HepG2 (cell line): ENCODE measurements around the gene PRDM12. TPM values are rescaled to one million over a fixed set of nuclear protein-coding genes. Genes with fewer than 3 reads are reported as not detected.

ENCODE experiments used
- BCL6 ChIP-seq: IDR thresholded peaks from 2 replicates; pipeline ENCODE4 v1.6.1; 2016; ENCODE audit warnings: missing genetic modification reagents, missing compliant biosample characterization
- CBX2 ChIP-seq, 2 experiments: fragments of 200-600 bp in 1 of 2; sonication (generic); formaldehyde crosslinking in 1 of 2; IDR thresholded peaks; 2 replicates each; pipeline versions ENCODE4 v1.7.0 to v1.8.1; 2018 to 2022; ENCODE audit warnings: low read depth in 2 of 2, low read length in 1 of 2, mild to moderate bottlenecking in 1 of 2, missing genetic modification reagents in 1 of 2
- CC2D1A ChIP-seq: sonication (generic); formaldehyde crosslinking; IDR thresholded peaks from 2 replicates; pipeline ENCODE4 v1.8.1; 2023; ENCODE audit warnings: mild to moderate bottlenecking, missing genetic modification reagents
- JUNB ChIP-seq: sonication (generic); formaldehyde crosslinking; IDR thresholded peaks from 2 replicates; pipeline ENCODE4 v1.8.0; 2022; ENCODE audit warnings: missing genetic modification reagents, mild to moderate bottlenecking, borderline replicate concordance
- MED1 ChIP-seq: sonication (generic); formaldehyde crosslinking; IDR thresholded peaks from 2 replicates; pipeline ENCODE4 v1.4.0; 2020; ENCODE audit warnings: missing genetic modification reagents
- MTA1 ChIP-seq: sonication (generic); formaldehyde crosslinking; IDR thresholded peaks from 2 replicates; pipeline ENCODE4 v1.4.0; 2020; ENCODE audit warnings: missing genetic modification reagents, mild to moderate bottlenecking, borderline replicate concordance
- NR3C1 ChIP-seq: sonication (generic); formaldehyde crosslinking; IDR thresholded peaks from 2 replicates; pipeline ENCODE4 v1.4.0; 2020; ENCODE audit warnings: missing genetic modification reagents
- TP53 ChIP-seq: sonication (generic); formaldehyde crosslinking; conservative IDR thresholded peaks from 2 replicates; pipeline ENCODE4 v1.4.0; 2020; ENCODE audit warnings: missing genetic modification reagents
- ZBTB7A ChIP-seq: sonication (generic); formaldehyde crosslinking; IDR thresholded peaks from 2 replicates; pipeline ENCODE4 v1.8.0; 2022; ENCODE audit warnings: mild to moderate bottlenecking, missing genetic modification reagents
- ZBTB8A ChIP-seq: sonication (generic); formaldehyde crosslinking; IDR thresholded peaks from 2 replicates; pipeline ENCODE4 v1.4.0; 2020; ENCODE audit warnings: mild to moderate bottlenecking, low read depth, missing genetic modification reagents, borderline replicate concordance
- ZNF17 ChIP-seq: sonication (generic); formaldehyde crosslinking; IDR thresholded peaks from 2 replicates; pipeline ENCODE4 v1.5.0; 2020; ENCODE audit warnings: mild to moderate bottlenecking, missing genetic modification reagents
- ZNF343 ChIP-seq: sonication (generic); formaldehyde crosslinking; IDR thresholded peaks from 2 replicates; pipeline ENCODE4 v1.4.0; 2020; ENCODE audit warnings: mild to moderate bottlenecking, missing genetic modification reagents
- ZNF883 ChIP-seq: sonication (generic); formaldehyde crosslinking; IDR thresholded peaks from 2 replicates; pipeline ENCODE4 v1.5.1; 2020; ENCODE audit warnings: mild to moderate bottlenecking, missing genetic modification reagents; ENCODE audit errors: not compliant biosample characterization
- polyA plus RNA-seq, 8 experiments: library from polyadenylated mRNA; depleted of rRNA in 3 of 8; stranded (reverse) in 7 of 8; unstranded in 1 of 8; fragments of >200 nt; fragmentation: Illumina TruSeq in 4 of 8; extraction: Trizol in 4 of 8; gene quantifications; 2 replicates each; pipeline versions ENCODE4 v1.2.1 to v1.2.3, GENCODE V29; 2011 to 2016; ENCODE audit warnings: low read depth in 4 of 8, missing spikeins in 1 of 8, mixed read lengths in 1 of 8; ENCODE audit not compliant: insufficient read depth in 1 of 8
- total RNA-seq, 5 experiments: library from RNA; depleted of rRNA; stranded (reverse); fragments of >200 nt; fragmentation: Illumina TruSeq; extraction: Trizol; gene quantifications; 2 replicates each; pipeline ENCODE4 v1.2.3, GENCODE V29; 2016; ENCODE audit warnings: low read depth in 1 of 5
- TF ChIP-seq, protein P1 (sequence below): sonication (generic); formaldehyde crosslinking; IDR thresholded peaks from 2 replicates; pipeline ENCODE4 v1.5.0; 2020; ENCODE audit warnings: missing genetic modification reagents
- TF ChIP-seq, protein P2 (sequence below): sonication (generic); formaldehyde crosslinking; IDR thresholded peaks from 2 replicates; pipeline ENCODE4 v1.8.1; 2023; ENCODE audit warnings: mild to moderate bottlenecking, missing genetic modification reagents
- TF ChIP-seq, protein P3 (sequence below): sonication (generic); formaldehyde crosslinking; conservative IDR thresholded peaks from 2 replicates; pipeline ENCODE4 v1.4.0; 2020; ENCODE audit warnings: mild to moderate bottlenecking, missing genetic modification reagents, moderate library complexity
- TF ChIP-seq, protein P4 (sequence below): sonication (generic); formaldehyde crosslinking; IDR thresholded peaks from 2 replicates; pipeline ENCODE4 v1.4.0; 2020; ENCODE audit warnings: missing genetic modification reagents; ENCODE audit errors: not compliant biosample characterization
- TF ChIP-seq, protein P5 (sequence below): IDR thresholded peaks from 2 replicates; pipeline ENCODE4 v1.6.1; 2016; ENCODE audit warnings: missing biosample characterization, missing genetic modification reagents, low read depth
- TF ChIP-seq, protein P6 (sequence below): sonication (generic); formaldehyde crosslinking; IDR thresholded peaks from 2 replicates; pipeline ENCODE4 v1.4.0; 2020; ENCODE audit warnings: mild to moderate bottlenecking, missing genetic modification reagents

Gene PRDM12
- total and polyA plus RNA-seq, 2 of the 13 experiments (the other 11 are each of a cell fraction or from before 2014, with no cell fraction given) = 0.04 to 0.07 TPM

DNA sequence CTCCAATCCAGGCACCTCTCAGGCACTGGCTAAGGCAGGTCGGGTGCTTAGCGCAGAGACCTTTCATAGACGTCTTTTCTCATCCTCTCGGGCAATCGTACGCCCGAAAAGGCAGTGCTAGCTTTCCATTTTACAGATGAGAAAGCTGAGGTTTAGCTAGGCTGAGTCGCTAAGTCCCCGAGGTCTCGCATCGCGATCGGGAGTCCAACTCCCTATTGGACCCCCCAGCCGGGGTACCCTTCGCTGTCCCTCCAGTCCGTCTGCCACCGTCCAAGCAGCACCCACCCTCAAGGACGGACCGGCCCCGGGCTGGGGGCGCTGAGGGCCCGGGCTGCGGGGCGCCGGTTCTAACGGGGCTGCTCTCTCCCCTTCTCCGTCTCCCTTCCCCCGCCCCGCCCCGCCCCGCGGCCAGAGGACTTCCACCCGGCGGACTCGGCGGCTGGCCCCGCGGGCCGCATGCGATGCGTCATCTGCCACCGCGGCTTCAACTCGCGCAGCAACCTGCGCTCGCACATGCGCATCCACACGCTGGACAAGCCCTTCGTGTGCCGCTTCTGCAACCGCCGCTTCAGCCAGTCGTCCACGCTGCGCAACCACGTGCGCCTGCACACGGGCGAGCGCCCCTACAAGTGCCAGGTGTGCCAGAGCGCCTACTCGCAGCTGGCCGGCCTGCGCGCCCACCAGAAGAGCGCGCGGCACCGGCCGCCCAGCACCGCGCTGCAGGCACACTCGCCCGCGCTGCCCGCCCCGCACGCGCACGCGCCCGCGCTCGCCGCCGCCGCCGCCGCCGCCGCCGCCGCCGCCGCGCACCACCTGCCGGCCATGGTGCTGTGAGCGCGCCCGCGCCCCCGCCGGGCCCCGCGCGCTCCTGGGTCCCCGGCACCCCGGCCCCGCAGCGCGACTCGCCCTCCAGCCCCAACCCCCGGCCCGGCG lies 16.7 kb downstream of the PRDM12 start (continued):
- TF ChIP-seq JUNB (CRISPR knock-in tag) = peak; percentile 33; the same call in 1 of the 2 replicates
- no peak for TF ChIP-seq ZBTB8A (CRISPR knock-in tag)
- no peak for TF ChIP-seq ZNF17 (CRISPR knock-in tag)
- no peak for TF ChIP-seq NR3C1 (CRISPR knock-in tag)
- peak; percentile 64; the same call in 1 of the 2 replicates for TF ChIP-seq ZNF343 (CRISPR knock-in tag)
- TF ChIP-seq, protein P1, sequence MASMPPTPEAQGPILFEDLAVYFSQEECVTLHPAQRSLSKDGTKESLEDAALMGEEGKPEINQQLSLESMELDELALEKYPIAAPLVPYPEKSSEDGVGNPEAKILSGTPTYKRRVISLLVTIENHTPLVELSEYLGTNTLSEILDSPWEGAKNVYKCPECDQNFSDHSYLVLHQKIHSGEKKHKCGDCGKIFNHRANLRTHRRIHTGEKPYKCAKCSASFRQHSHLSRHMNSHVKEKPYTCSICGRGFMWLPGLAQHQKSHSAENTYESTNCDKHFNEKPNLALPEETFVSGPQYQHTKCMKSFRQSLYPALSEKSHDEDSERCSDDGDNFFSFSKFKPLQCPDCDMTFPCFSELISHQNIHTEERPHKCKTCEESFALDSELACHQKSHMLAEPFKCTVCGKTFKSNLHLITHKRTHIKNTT (CRISPR knock-in tag) = no peak
- TF ChIP-seq ZNF883 = peak; percentile 85
- no peak for TF ChIP-seq ZBTB7A
- TF ChIP-seq, protein P2, sequence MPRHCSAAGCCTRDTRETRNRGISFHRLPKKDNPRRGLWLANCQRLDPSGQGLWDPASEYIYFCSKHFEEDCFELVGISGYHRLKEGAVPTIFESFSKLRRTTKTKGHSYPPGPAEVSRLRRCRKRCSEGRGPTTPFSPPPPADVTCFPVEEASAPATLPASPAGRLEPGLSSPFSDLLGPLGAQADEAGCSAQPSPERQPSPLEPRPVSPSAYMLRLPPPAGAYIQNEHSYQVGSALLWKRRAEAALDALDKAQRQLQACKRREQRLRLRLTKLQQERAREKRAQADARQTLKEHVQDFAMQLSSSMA (CRISPR knock-in tag) = 0 out of 2 replicates have a peak, but pooled peaks have one; percentile 33
- TF ChIP-seq MED1 (CRISPR knock-in tag) = peak; percentile 57; the same call in 1 of the 2 replicates
- no peak for TF ChIP-seq CBX2 (IDR thresholded peaks at IDR 0.05; ENCODE audit: low read depth, low read length)
- peak; percentile 78; the same call in 1 of the 2 replicates for TF ChIP-seq CBX2 (CRISPR knock-in tag; IDR thresholded peaks at IDR 0.05; ENCODE audit: low read depth)
- TF ChIP-seq, protein P3, sequence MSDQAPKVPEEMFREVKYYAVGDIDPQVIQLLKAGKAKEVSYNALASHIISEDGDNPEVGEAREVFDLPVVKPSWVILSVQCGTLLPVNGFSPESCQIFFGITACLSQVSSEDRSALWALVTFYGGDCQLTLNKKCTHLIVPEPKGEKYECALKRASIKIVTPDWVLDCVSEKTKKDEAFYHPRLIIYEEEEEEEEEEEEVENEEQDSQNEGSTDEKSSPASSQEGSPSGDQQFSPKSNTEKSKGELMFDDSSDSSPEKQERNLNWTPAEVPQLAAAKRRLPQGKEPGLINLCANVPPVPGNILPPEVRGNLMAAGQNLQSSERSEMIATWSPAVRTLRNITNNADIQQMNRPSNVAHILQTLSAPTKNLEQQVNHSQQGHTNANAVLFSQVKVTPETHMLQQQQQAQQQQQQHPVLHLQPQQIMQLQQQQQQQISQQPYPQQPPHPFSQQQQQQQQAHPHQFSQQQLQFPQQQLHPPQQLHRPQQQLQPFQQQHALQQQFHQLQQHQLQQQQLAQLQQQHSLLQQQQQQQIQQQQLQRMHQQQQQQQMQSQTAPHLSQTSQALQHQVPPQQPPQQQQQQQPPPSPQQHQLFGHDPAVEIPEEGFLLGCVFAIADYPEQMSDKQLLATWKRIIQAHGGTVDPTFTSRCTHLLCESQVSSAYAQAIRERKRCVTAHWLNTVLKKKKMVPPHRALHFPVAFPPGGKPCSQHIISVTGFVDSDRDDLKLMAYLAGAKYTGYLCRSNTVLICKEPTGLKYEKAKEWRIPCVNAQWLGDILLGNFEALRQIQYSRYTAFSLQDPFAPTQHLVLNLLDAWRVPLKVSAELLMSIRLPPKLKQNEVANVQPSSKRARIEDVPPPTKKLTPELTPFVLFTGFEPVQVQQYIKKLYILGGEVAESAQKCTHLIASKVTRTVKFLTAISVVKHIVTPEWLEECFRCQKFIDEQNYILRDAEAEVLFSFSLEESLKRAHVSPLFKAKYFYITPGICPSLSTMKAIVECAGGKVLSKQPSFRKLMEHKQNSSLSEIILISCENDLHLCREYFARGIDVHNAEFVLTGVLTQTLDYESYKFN = no peak
- TF ChIP-seq, protein P4, sequence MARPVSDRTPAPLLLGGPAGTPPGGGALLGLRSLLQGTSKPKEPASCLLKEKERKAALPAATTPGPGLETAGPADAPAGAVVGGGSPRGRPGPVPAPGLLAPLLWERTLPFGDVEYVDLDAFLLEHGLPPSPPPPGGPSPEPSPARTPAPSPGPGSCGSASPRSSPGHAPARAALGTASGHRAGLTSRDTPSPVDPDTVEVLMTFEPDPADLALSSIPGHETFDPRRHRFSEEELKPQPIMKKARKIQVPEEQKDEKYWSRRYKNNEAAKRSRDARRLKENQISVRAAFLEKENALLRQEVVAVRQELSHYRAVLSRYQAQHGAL (CRISPR knock-in tag) = no peak
- TF ChIP-seq, protein P5, sequence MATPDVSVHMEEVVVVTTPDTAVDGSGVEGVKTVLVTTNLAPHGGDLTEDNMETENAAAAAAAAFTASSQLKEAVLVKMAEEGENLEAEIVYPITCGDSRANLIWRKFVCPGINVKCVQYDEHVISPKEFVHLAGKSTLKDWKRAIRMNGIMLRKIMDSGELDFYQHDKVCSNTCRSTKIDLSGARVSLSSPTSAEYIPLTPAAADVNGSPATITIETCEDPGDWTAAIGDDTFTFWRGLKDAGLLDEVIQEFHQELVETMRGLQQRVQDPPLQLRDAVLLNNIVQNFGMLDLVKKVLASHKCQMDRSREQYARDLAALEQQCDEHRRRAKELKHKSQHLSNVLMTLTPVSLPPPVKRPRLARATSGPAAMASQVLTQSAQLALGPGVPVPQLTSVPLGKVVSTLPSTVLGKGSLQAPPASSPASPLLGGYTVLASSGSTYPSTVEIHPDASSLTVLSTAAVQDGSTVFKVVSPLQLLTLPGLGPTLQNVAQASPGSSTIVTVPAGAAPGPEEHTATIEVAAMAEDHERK (CRISPR knock-in tag) = no peak
- TF ChIP-seq MTA1 (CRISPR knock-in tag) = no peak
- TF ChIP-seq CC2D1A = no peak
- TF ChIP-seq BCL6 (CRISPR knock-in tag) = peak; percentile 48; the same call in 1 of the 2 replicates
- TF ChIP-seq TP53 (CRISPR knock-in tag) = 0 out of 2 replicates have a peak, but pooled peaks have one; percentile 65
- TF ChIP-seq, protein P6, sequence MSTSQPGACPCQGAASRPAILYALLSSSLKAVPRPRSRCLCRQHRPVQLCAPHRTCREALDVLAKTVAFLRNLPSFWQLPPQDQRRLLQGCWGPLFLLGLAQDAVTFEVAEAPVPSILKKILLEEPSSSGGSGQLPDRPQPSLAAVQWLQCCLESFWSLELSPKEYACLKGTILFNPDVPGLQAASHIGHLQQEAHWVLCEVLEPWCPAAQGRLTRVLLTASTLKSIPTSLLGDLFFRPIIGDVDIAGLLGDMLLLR (CRISPR knock-in tag) = peak; percentile 92
